Duodenal mucosa (tissue), 2 donors: ENCODE data around the gene PEPD.
A peak's percentile ranks its signal among the peaks of the same experiment; 100 is the strongest.
"Not testable (repeated sequence)": the region's sequence is repeated elsewhere in the genome, so short reads cannot be mapped to it uniquely, and the experiment has no call there.

Experiments
- H3K27ac ChIP-seq: one replicate; pipeline ENCODE4 v1.7.0; 2013; ENCODE audit warnings: low read depth, low read length
- H3K27me3 ChIP-seq, 2 donors: one replicate each; pipeline ENCODE4 v1.7.0; 2013; ENCODE audit warnings: low read length in 2 of 2, control low read depth in 1 of 2; ENCODE audit not compliant: insufficient read depth in 2 of 2, control insufficient read depth in 1 of 2
- H3K36me3 ChIP-seq, 2 donors: one replicate each; pipeline ENCODE4 v1.7.0; 2013; ENCODE audit warnings: low read length in 2 of 2, control low read depth in 1 of 2; ENCODE audit not compliant: insufficient read depth in 2 of 2, control insufficient read depth in 1 of 2
- H3K4me1 ChIP-seq, 2 donors: one replicate each; pipeline ENCODE4 v1.7.0; 2013; ENCODE audit warnings: low read length in 2 of 2, control low read depth in 1 of 2; ENCODE audit not compliant: insufficient read depth in 2 of 2, control insufficient read depth in 1 of 2
- H3K4me3 ChIP-seq, 2 donors: one replicate each; pipeline ENCODE4 v1.7.0; 2013; ENCODE audit warnings: low read length in 2 of 2, low read depth in 1 of 2
- H3K9ac ChIP-seq, 2 donors: one replicate each; pipeline ENCODE4 v1.7.0; 2013; ENCODE audit warnings: low read length in 2 of 2, low read depth in 1 of 2
- H3K9me3 ChIP-seq, 2 donors: one replicate each; pipeline ENCODE4 v1.7.0; 2013; ENCODE audit warnings: low read length in 2 of 2, control low read depth in 1 of 2; ENCODE audit not compliant: control insufficient read depth in 1 of 2

PEPD gene

GRCh38 chr19:33521480-33522370 lies at the start of gene PEPD:
PEPD (minus strand) TSS chr19:33521791; CDS start chr19:33521760, 31 bp downstream.
- H3K9ac ChIP-seq = peak within 1 kb of the TSS; percentile 55 to 70
- peaks cover 25 to 41% of the 10 kb centered on the region in 2 donors for H3K4me1 ChIP-seq
- no peak within 1 kb of the TSS for H3K27ac ChIP-seq
- H3K9me3 ChIP-seq = no peaks in the 10 kb centered on the region
- H3K36me3 ChIP-seq = no peaks in the 10 kb centered on the region
- H3K4me3 ChIP-seq = peak within 1 kb of the TSS; percentile 87 to 88
- no peaks in the 10 kb centered on the region for H3K27me3 ChIP-seq

- no peak overlapping the region for H3K9ac ChIP-seq
- H3K27ac ChIP-seq = no peak overlapping the region
- peaks cover 0 to 4% of the 10 kb centered on the region in 2 donors for H3K27me3 ChIP-seq
- no peak overlapping the region for H3K4me3 ChIP-seq
- no peaks in the 10 kb centered on the region for H3K4me1 ChIP-seq
- peaks cover 5 to 6% of the 10 kb centered on the region in 2 donors for H3K9me3 ChIP-seq
- H3K36me3 ChIP-seq = no peaks in the 10 kb centered on the region
Measured at GRCh38 chr19:33569821-33570220, 48.2 kb upstream of the PEPD start.

- Histone ChIP-seq H3K4me1 (no peaks in the 10 kb centered on the region), H3K9ac (no peak overlapping the region), H3K9me3 (no peaks in the 10 kb centered on the region), H3K27ac (no peak overlapping the region), H3K4me3 (no peak overlapping the region), H3K36me3 (no peaks in the 10 kb centered on the region), H3K27me3 (peaks cover 0 to 4% of the 10 kb centered on the region in 2 donors)
Measured at GRCh38 chr19:33568706-33569105, 47.1 kb upstream of the PEPD start.

GRCh38 chr19:33564836-33565338 lies 43.3 kb upstream of the PEPD start:
- Histone ChIP-seq H3K27me3 (peaks cover 0 to 4% of the 10 kb centered on the region in 2 donors), H3K4me3 (no peak overlapping the region), H3K36me3 (no peaks in the 10 kb centered on the region), H3K9ac (no peak overlapping the region), H3K9me3 (no peaks in the 10 kb centered on the region), H3K4me1 (no peaks in the 10 kb centered on the region), H3K27ac (no peak overlapping the region)

- Histone ChIP-seq H3K27ac (no peak overlapping the region), H3K9me3 (no peaks in the 10 kb centered on the region), H3K4me3 (no peak overlapping the region), H3K36me3 (no peaks in the 10 kb centered on the region), H3K27me3 (peaks cover 0 to 4% of the 10 kb centered on the region in 2 donors), H3K4me1 (no peaks in the 10 kb centered on the region), H3K9ac (no peak overlapping the region)
Measured at GRCh38 chr19:33562636-33563035, 41.0 kb upstream of the PEPD start.

- not testable (repeated sequence) for H3K4me3 ChIP-seq
Measured at GRCh38 chr19:33561666-33562065, 40.1 kb upstream of the PEPD start.

GRCh38 chr19:33561261-33561660 lies 39.7 kb upstream of the PEPD start:
- Histone ChIP-seq H3K27ac (no peak overlapping the region), H3K4me3 (no peak overlapping the region), H3K9ac (no peak overlapping the region), H3K27me3 (no peaks in the 10 kb centered on the region), H3K9me3 (no peaks in the 10 kb centered on the region), H3K36me3 (no peaks in the 10 kb centered on the region), H3K4me1 (no peaks in the 10 kb centered on the region)

More at GRCh38 chr19:33561666-33562065, 40.1 kb upstream of the PEPD start:
- not testable (repeated sequence) for H3K36me3 ChIP-seq, H3K27ac ChIP-seq, H3K27me3 ChIP-seq, H3K4me1 ChIP-seq, H3K9ac ChIP-seq, H3K9me3 ChIP-seq

GRCh38 chr19:33559996-33560395 lies 38.4 kb upstream of the PEPD start:
- H3K4me1 ChIP-seq = no peaks in the 10 kb centered on the region
- no peaks in the 10 kb centered on the region for H3K9me3 ChIP-seq
- H3K4me3 ChIP-seq = no peak overlapping the region
- H3K27ac ChIP-seq = no peak overlapping the region
- H3K27me3 ChIP-seq = no peaks in the 10 kb centered on the region
- no peak overlapping the region for H3K9ac ChIP-seq
- no peaks in the 10 kb centered on the region for H3K36me3 ChIP-seq

GRCh38 chr19:33558856-33559255 lies 37.3 kb upstream of the PEPD start:
- peaks cover 0 to 3% of the 10 kb centered on the region in 2 donors for H3K27me3 ChIP-seq
- H3K9ac ChIP-seq = no peak overlapping the region

GRCh38 chr19:33558151-33558550 lies 36.6 kb upstream of the PEPD start:
- H3K36me3 ChIP-seq = no peaks in the 10 kb centered on the region
- H3K9ac ChIP-seq = no peak overlapping the region
- H3K27me3 ChIP-seq = peaks cover 0 to 3% of the 10 kb centered on the region in 2 donors
- H3K9me3 ChIP-seq = no peaks in the 10 kb centered on the region
- no peaks in the 10 kb centered on the region for H3K4me1 ChIP-seq
- H3K27ac ChIP-seq = no peak overlapping the region
- H3K4me3 ChIP-seq = no peak overlapping the region

More at GRCh38 chr19:33558856-33559255, 37.3 kb upstream of the PEPD start:
- no peaks in the 10 kb centered on the region for H3K9me3 ChIP-seq
- H3K4me1 ChIP-seq = no peaks in the 10 kb centered on the region
- no peak overlapping the region for H3K27ac ChIP-seq
- H3K36me3 ChIP-seq = no peaks in the 10 kb centered on the region
- no peak overlapping the region for H3K4me3 ChIP-seq
